Thyroid gland (tissue), 4 donors: ENCODE measurements around the gene MYO10.

Experiments used
- CTCF ChIP-seq, 6 experiments: fragments of 200-600 bp in 3 of 6; fragments of 450-650 bp in 3 of 6; sonication (generic) in 3 of 6; IDR thresholded peaks; one replicate each; pipeline ENCODE4 v1.5.1; 2016 to 2019; ENCODE audit warnings: antibody characterized with exemption in 6 of 6, mild to moderate bottlenecking in 2 of 6, inconsistent platforms in 1 of 6, moderate library complexity in 1 of 6
- POLR2A ChIP-seq, 2 donors: fragments of 450-650 bp; IDR thresholded peaks; one replicate each; pipeline ENCODE4 v1.6.1; 2017; ENCODE audit warnings: antibody characterized with exemption in 2 of 2, mild to moderate bottlenecking in 2 of 2, moderate library complexity in 1 of 2

GRCh38 chr5:16668194-16668593 is 267.9 kb downstream of the MYO10 start:
- no peak for TF ChIP-seq POLR2A (IDR thresholded peaks at IDR 0.05)
- no peak for TF ChIP-seq CTCF (IDR thresholded peaks at IDR 0.05)
